Measurements from ENCODE around the gene PID1. TPM values are rescaled to one million over a fixed set of nuclear protein-coding genes. Genes with fewer than 3 reads are reported as not detected.

The PID1 gene
- total RNA-seq, 1 experiment from 2014 or later: 0.15 TPM

GRCh38 chr2:229210641-229211040, 60.4 kb downstream of the PID1 start:
- Histone ChIP-seq H3K9me3 (ENCODE audit: control insufficient read depth in 1 of 2, insufficient read depth in 1 of 2, low read depth in 1 of 2, low read length in 2 of 2) (no peaks in the 10 kb centered on the region), H3K9me2 (ENCODE audit: insufficient read depth) (no peaks in the 10 kb centered on the region), H3K9ac (ENCODE audit: low read length) (no peak overlapping the region), H3K27ac (ENCODE audit: low read depth, low read length) (no peak overlapping the region), H3K79me2 (ENCODE audit: insufficient read depth, low read length) (no peaks in the 10 kb centered on the region), H2AFZ (ENCODE audit: low read depth, low read length, poor library complexity, severe bottlenecking) (no peak overlapping the region), H3K4me3 (replicated peaks in 1 of 2; ENCODE audit: low read depth in 1 of 2, low read length in 2 of 2) (no peak overlapping the region), H3K27me3 (ENCODE audit: insufficient read depth, low read length) (no peaks in the 10 kb centered on the region), H4K20me1 (ENCODE audit: insufficient read depth) (no peaks in the 10 kb centered on the region), H3K36me3 (ENCODE audit: control insufficient read depth in 1 of 2, insufficient read depth in 2 of 2, low read length in 2 of 2) (no peaks in the 10 kb centered on the region), H3K4me1 (ENCODE audit: control insufficient read depth in 1 of 2, insufficient read depth in 2 of 2, low read length in 2 of 2) (no peaks in the 10 kb centered on the region), H3K4me2 (ENCODE audit: low read length) (no peak overlapping the region)
- no peak for ATAC-seq
- CTCF ChIA-PET: no interaction called here
- POLR2A ChIA-PET: no interaction called here
- no TSS peak for BruUV-seq (replicated peaks)
- intact Hi-C loops (cut with micrococcal nuclease): no loop called here
- no peak for TF ChIP-seq SP1 (IDR thresholded peaks at IDR 0.05; ENCODE audit: low read depth)
- no peak for TF ChIP-seq POLR2AphosphoS5 (IDR thresholded peaks at IDR 0.05; ENCODE audit: low read depth, low read length)
- TF ChIP-seq ELF1 (IDR thresholded peaks at IDR 0.05; ENCODE audit: borderline replicate concordance, low read depth): no peak
- no peak for TF ChIP-seq POLR2A (IDR thresholded peaks at IDR 0.05; ENCODE audit: borderline replicate concordance, extremely low read depth, insufficient read depth, insufficient read length)
- no peak for TF ChIP-seq FOSL1 (IDR thresholded peaks at IDR 0.05; ENCODE audit: low read depth)
- no peak for TF ChIP-seq SRF (IDR thresholded peaks at IDR 0.05; ENCODE audit: low read depth)
- TF ChIP-seq EGR1 (IDR thresholded peaks at IDR 0.05; ENCODE audit: low read depth): no peak
- no peak for TF ChIP-seq ZNF274 (IDR thresholded peaks at IDR 0.05; ENCODE audit: low read depth, low read length)
- RAD21 ChIA-PET (ENCODE audit: low non-redundant PET in 1 of 2, low total read pairs in 2 of 2, uncharacterized antibody in 2 of 2, unreplicated experiment in 2 of 2): interaction anchor here (0.7 kb wide), 2 partner anchors 43 to 377 kb away, joined by 4 to 5 read pairs; no protein-coding TSS in a partner anchor
- no peak for DNase-seq (ENCODE audit: low read depth, low spot score)

- no peak overlapping the region for H3K9ac ChIP-seq (ENCODE audit: low read length)
- ChIA-PET CTCF (no interaction called here), RAD21 (ENCODE audit: low non-redundant PET in 1 of 2, low total read pairs in 2 of 2, uncharacterized antibody in 2 of 2, unreplicated experiment in 2 of 2) (no interaction called here), POLR2A (no interaction called here)
- BruUV-seq (replicated peaks): no TSS peak
- H2AFZ ChIP-seq (ENCODE audit: low read depth, low read length, poor library complexity, severe bottlenecking): no peak overlapping the region
- no peak overlapping the region for H3K4me2 ChIP-seq (ENCODE audit: low read length)
- H3K9me3 ChIP-seq (ENCODE audit: control insufficient read depth in 1 of 2, insufficient read depth in 1 of 2, low read depth in 1 of 2, low read length in 2 of 2): no peaks in the 10 kb centered on the region
- DNase-seq (ENCODE audit: low read depth, low spot score) (no peak), ATAC-seq (no peak)
- no peaks in the 10 kb centered on the region for H3K79me2 ChIP-seq (ENCODE audit: insufficient read depth, low read length)
- no peak for TF ChIP-seq MAX (IDR thresholded peaks at IDR 0.05)
- TF ChIP-seq CBX3 (IDR thresholded peaks at IDR 0.05; ENCODE audit: low read depth): no peak
- TF ChIP-seq RAD21 (IDR thresholded peaks at IDR 0.05; ENCODE audit: low read depth): no peak
- no peak for TF ChIP-seq POLR2AphosphoS5 (IDR thresholded peaks at IDR 0.05; ENCODE audit: low read depth, low read length)
- no peak for TF ChIP-seq YY1 (IDR thresholded peaks at IDR 0.05; ENCODE audit: extremely low read depth, insufficient replicate concordance, low read depth, low read length)
- TF ChIP-seq SRF (IDR thresholded peaks at IDR 0.05; ENCODE audit: low read depth): no peak
- H3K9me2 ChIP-seq (ENCODE audit: insufficient read depth): no peaks in the 10 kb centered on the region
- no peaks in the 10 kb centered on the region for H3K4me1 ChIP-seq (ENCODE audit: control insufficient read depth in 1 of 2, insufficient read depth in 2 of 2, low read length in 2 of 2)
- intact Hi-C loops (cut with micrococcal nuclease): no loop called here
- H3K4me3 ChIP-seq (replicated peaks in 1 of 2; ENCODE audit: low read depth in 1 of 2, low read length in 2 of 2): no peak overlapping the region
- H3K27me3 ChIP-seq (ENCODE audit: insufficient read depth, low read length): no peaks in the 10 kb centered on the region
- H3K36me3 ChIP-seq (ENCODE audit: control insufficient read depth in 1 of 2, insufficient read depth in 2 of 2, low read length in 2 of 2): no peaks in the 10 kb centered on the region
- H4K20me1 ChIP-seq (ENCODE audit: insufficient read depth): no peaks in the 10 kb centered on the region
- H3K27ac ChIP-seq (ENCODE audit: low read depth, low read length): no peak overlapping the region
Measured at GRCh38 chr2:229206548-229206947, 64.5 kb downstream of the PID1 start.

Data from HCT116 (cell line).